NCI-H2107 treated with DMSO at 0.1 percent for 48 hours (cell line): Measurements from ENCODE around the gene TIMM9.
"Not testable (repeated sequence)": the region's sequence is repeated elsewhere in the genome, so short reads cannot be mapped to it uniquely, and the experiment has no call there.

Experiments
- DNase-seq: peaks from one replicate; lab custom pipeline; 2025; ENCODE audit not compliant: unreplicated experiment; lab: John Stamatoyannopoulos, UW

Gene TIMM9

GRCh38 chr14:58398895-58399294 lies 28.4 kb downstream of the TIMM9 start:
- DNase-seq, result no peak

DNA sequence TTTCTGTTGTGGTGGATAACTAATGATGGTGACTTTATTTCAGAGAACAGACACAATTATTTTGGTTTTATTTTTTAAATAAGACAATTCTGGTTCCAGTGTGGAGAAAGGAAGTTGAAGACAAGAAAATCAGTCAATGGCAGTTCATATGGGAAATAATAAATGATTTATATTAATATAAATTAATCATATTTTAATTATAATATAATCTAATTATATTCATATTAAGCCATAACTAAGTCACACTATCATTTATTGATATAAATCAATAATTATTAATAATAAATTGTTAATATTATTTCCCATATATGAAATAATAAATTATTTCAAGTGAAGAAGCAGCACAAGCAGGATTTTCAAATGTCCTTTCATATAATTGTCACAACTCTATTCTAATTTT lies 28.8 kb downstream of the TIMM9 start:
- no peak for DNase-seq

GRCh38 chr14:58397156-58397555 lies 30.2 kb downstream of the TIMM9 start:
- DNase-seq, result no peak

DNA sequence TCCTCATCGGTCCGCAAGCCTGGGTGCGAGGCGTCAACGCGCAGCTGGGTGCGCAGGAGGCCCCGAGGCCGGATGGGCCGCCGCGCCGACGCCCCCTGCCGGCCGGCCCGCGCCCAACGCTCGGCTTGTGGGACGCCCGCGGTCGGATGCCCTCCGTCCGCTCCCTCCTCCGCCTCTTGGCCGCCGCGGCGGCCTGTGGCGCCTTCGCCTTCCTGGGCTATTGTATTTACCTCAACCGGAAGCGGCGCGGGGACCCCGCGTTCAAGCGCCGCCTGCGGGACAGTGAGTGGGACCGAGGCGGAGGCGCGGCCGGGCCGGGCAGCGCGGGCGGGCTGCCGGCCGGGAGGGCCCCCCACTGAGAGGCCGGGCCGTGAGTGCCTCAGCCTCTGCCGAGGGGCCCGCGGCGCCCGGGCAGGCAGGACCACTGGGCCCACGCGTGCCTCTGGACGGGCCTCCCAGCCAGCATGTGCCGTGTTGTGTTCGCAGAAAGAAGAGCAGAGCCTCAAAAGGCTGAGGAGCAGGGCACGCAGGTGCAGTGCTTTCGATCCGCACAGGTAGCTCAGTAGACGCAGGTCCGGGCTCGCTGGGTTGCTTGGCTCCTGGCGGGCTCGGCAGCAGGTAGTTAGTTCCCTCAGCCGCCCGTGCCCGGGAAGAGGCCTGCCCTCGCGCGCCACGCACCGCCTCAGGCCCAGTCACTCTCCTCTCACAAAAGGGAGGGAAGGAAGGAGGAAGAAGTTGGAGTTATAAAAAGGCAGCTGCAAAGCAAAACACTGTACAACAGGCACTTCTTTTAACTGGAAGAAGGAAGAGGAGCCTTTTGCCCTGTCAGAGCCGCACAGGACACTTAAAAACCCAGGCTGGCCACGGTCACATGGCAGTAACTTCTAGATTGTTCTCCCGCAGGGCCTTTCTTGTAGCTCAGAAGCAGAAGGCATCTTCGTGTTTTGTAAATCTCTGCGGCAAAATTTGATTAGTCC lies 31.2 kb downstream of the TIMM9 start, which contains the start of gene TOMM20L:
Gene TOMM20L, plus strand, starts transcription at position 119 of the 977 bp plus-strand sequence. Its CDS starts 28 bp downstream, at position 147.
- peak; percentile 31 for DNase-seq

- no peak for DNase-seq
Measured at GRCh38 chr14:58395562-58395811, 31.8 kb downstream of the TIMM9 start.

DNA sequence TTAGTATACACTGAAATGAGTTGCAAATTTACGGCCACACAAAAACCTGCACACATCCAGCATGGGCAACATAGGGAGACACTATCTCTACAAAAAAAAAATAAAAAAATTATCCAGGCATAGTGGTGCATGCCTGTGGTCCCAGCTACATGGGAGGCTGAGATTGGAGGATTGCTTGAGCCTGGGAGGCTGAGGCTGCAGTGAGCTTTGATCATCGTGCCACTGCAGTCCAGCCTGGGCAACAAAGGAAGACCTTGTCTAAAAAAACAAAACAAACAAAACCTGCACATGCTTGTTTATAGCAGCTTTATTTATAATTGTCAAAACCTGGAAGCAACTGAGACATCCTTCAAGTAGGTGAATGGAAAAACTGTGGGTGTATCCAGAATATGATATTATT lies 36.5 kb downstream of the TIMM9 start:
- DNase-seq, result no peak

GRCh38 chr14:58376791-58377190 lies 50.5 kb downstream of the TIMM9 start:
- no peak for DNase-seq

DNA sequence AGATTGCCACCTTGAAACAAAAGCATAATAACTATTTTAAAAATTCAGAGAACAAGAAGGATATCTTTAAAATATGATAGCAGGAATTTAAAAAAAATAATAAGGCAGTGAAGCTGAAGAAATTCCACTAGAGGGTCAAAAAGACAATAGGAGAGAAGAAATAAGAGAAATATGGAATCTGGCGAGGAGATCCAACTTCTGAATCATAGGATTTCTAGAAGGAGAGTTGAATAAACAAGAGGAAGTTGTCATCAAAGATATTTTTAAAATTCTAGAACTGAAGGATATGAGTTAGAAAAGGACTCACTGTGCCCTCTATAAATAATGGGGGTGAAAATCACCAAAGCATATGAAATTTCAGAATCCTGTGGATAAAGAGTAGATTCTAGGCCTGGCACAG lies 58.4 kb downstream of the TIMM9 start:
- DNase-seq, result no peak

DNA sequence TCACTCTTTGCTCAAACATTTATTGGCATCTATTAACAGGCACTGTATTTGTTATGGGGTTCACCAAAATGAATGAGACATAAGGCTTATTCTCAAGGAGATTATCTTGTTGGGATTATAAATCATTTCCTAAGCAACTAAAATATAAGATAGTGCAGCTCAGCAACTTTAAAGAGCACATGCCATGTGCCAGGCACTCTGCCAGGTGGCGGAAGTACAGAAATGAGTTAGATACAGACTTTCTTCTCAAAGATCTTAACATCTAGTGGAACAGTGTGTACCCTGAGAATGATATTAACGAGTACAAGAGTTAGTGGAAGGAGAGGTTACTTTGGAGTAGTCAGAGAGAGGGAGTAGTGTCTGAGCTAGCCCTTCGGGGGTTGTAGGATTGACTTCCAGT lies 60.0 kb downstream of the TIMM9 start:
- DNase-seq, result no peak

DNA sequence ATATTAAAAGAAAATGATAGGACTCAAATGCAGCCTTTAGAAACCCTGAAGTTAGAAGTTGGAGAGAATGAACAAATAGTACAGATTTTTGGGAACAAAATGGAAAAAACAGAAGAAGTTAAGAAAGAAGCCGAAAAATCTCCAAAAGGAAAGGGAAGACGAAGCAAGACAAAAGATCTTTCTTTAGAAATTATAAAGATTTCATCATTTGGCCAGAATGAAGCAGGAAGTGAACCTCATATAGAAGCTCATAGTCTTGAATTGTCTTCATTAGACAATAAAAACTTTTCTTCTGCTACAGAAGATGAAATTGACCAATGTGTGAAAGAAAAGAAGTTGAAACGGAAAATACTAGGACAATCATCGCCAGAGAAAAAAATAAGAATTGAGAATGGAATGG lies 63.0 kb downstream of the TIMM9 start:
- no peak for DNase-seq

DNA sequence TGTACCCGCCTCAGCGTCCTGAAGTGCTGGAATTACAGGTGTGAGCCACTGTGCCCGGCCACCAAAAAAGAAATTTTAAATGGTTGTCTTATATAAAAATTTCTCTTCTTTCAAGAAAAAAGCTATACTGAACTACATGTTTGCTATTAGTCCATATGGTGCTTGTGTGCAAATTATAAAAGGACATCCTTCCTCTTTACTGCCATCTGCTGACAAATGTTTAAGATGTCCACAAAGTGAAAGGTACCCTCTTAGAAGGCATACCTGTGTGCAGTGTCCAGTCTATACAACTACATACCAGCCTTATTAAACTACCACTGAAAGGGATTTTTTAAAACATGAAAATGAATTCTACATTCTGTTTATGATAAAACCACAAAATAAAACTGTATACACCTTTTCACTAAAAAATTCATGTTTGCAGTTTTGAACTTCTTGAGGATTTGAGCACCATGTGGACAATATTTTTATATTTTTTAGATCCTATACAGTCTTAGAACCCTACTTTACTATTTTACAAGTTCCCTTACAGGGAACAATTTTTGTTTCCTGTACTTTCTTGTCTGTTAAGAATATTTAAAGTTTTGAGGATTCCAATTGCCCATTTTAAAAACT lies 64.4 kb downstream of the TIMM9 start:
- DNase-seq, result peak; percentile 44

DNA sequence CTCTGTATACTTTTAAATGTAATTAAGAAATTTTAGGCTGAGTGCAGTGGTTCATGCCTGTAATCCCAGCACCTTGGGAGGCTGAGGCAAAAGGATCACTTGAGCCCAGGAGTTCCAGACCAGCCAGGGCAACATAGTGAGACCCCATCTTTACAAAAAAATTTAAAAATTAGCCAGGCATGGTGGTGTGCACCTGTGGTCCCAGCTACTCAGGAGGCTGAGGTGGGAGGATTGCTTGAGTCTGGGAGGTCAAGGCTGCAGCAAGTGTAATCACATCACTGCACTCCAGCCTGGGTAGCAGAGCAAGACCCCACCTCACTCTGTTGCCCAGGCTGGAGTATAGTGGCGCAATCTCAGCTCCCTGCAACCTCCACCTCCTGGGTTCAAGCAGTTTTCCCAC lies 65.1 kb downstream of the TIMM9 start:
- not testable (repeated sequence) for DNase-seq
